Right renal cortex interstitium (tissue), 3 donors: Measurements from ENCODE around the gene NUDT1. TPM values are rescaled to one million over a fixed set of nuclear protein-coding genes. Genes with fewer than 3 reads are reported as not detected.

Experiments used
- DNase-seq, 3 donors: peaks; one replicate each; pipeline ENCODE4 v3.0.0-alpha.2; 2013; ENCODE audit warnings: low read depth in 3 of 3, low spot score in 2 of 3
- polyA plus RNA-seq, 3 donors: library from polyadenylated mRNA; unstranded; fragments of 120-200 nt; gene quantifications; one replicate each; pipeline ENCODE4 v1.2.1, GENCODE V29; 2013; ENCODE audit not compliant: insufficient read length in 3 of 3

The NUDT1 gene
- polyA plus RNA-seq, 3 donors: 18.9 to 19.8 (median 19.0) TPM

- no peak for DNase-seq
These were observed 37.6 kb upstream of the NUDT1 start for GRCh38 chr7:2204446-2204845.

DNA sequence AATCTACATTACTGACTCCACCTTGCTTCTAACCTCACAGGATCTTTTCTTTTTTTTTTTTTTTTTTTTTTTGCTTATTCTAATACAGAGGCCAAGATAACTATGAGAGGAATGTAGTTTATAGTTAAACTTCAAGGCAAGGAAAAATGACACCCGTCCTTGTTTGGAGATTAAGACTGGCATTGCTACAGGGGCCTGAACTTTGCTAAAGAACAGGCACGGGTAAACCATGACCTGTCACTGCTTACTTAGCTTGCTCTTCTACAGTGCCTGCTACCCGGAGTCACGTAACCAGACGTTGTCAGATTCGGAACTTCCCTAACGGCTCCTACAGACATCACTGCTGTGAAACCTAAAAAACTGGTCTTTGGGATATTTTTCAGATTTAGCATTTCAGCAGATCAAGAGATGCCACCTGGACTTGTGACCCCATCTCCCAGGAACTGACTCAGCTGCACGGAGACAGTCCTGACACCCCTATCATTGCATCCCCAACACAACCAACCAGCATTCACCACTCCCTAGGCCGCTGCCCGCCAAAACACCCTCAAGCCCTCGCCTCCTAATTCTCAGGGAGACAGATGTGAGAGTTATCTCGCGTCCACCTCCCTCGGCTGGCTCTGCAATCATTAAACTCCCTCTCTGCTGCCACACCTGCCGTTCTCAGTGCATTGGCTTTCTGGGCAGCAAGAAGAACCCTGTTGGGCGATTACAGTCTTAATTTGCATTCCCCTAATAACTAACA lies 36.8 kb upstream of the NUDT1 start:
- DNase-seq: no peak

- DNase-seq: no peak
These were observed 33.3 kb upstream of the NUDT1 start for GRCh38 chr7:2208712-2209111.

DNA sequence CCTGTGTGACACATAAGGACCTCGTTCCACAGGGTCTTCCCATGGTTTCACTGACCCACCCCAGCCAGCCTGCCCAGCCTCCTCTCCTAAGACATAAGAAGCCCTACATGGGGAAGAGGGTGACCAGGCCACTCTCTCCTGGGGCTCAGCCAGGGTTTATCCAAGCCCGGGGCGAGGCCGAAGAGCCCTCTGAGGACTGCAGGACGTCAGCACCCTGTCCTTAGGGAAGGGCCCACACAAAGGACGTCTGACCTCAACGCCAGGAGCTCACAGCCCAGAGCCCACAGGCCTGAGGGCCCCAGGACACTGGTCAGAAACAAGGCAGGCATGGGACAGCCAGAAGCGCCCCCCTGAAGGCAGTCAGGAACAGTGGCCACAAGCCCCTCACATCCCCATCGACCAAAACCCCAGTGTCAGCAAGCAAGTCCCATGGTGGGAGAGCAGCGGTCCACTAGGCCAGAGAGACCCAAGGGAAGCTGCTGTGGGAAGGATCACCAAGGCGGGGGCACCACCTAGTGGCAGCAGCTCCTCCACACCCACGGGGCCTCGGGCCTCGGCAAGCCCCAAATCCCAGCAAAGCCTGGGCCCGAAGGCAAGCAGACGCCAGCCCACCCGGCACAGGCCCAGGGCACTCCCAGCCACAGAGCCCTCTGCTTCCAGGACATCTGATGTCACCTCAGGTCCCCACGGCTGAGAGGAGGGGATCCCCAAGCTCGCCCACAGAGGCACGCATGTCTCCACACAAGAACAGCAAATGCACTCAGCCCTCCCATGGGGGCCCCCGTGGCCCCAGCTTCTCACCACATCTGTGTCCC lies 32.7 kb upstream of the NUDT1 start:
- DNase-seq: no peak

- DNase-seq: no peak
These were observed 32.1 kb upstream of the NUDT1 start for GRCh38 chr7:2209961-2210323.

GRCh38 chr7:2210551-2211258 lies 31.3 kb upstream of the NUDT1 start:
- DNase-seq: no peak

DNA sequence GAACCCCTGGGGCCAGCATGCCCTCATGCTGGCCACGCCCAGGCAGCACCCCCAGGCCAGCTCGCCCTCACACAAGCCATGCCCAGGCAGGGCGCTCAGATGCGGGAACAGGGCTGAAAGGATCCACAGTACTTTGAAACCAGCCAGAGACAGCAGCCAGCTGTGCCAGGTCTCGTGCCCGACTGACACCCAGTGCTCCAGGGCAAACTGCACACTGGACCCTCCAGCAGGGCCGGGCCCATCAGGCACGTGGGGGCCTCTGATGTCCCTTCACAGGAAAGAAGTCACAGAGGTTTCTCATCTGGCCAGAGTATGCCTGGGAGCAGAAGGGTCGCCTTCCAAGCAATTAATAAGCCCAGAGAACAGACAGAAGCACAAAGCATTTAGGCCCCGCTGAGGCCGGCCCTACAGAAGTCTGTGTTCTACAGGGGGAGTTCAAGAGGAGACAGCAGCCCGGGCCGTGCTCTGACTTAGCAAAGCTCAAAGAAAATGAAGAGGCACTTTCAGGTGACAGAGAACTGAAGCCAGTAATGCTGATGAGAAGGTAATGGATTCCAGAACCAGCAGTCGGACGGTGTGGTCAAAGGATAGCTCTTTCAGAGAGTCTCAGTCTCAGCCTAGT lies 30.7 kb upstream of the NUDT1 start:
- DNase-seq: no peak

GRCh38 chr7:2211926-2212325 lies 30.1 kb upstream of the NUDT1 start:
- no peak for DNase-seq

GRCh38 chr7:2212906-2213305 lies 29.1 kb upstream of the NUDT1 start:
- DNase-seq: no peak

DNA sequence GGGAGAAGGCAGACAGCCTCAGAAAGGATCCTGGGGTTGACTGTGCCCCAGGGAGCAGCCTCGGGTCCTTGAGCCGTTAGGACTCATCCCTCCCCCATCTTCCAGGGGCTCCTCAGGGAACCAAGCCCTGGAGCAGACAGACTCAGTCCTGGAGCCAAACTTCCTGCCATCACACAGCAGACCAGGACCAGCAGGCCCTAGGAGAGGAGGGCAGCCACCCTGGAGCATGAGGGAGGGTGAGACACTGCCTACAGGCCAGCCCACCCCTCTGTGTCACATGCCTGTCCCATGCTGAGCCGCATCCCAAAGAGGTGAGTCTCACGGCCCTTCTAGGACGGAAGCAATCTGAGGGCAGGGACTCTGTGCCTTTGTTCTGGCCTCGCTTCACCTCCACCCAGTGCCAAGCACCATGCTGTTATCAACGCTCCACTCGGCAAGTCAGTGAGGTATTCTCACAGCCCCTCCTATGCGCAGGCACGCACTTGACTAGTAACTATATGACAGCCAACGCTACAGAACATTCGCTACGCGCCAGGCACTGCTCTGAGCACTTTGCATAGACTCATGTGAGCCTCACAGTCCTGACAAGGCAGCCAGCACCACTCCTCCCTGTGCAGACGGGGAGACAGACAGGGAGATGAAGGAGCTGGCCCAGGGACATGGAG lies 28.3 kb upstream of the NUDT1 start:
- DNase-seq: no peak

- DNase-seq: no peak
These were observed 27.4 kb upstream of the NUDT1 start for GRCh38 chr7:2214636-2215035.

GRCh38 chr7:2215851-2216250 lies 26.2 kb upstream of the NUDT1 start:
- no peak for DNase-seq

DNA sequence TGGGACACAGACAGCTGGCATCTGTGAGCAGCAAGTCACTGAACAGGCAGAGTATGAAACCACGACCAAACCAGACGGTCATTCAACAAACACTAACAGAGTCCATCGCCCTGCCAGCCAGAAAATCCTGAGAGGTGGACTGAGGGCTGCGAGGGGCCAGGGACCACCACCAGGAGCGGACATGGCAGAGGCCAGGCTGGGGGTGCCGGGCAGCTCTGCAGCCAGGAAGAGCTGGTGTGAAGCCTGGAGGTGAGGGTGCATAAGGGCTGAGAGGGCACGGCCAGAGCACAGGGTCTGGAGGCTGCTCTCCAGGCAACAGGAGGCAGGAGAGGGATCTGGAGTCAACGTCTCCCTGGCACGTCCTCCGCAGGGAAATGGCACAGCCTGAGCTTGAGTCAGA lies 24.8 kb upstream of the NUDT1 start:
- DNase-seq: no peak

- DNase-seq: no peak
These were observed 24.1 kb upstream of the NUDT1 start for GRCh38 chr7:2217716-2218443.

GRCh38 chr7:2218444-2218785 lies 23.6 kb upstream of the NUDT1 start:
- no peak for DNase-seq

DNA sequence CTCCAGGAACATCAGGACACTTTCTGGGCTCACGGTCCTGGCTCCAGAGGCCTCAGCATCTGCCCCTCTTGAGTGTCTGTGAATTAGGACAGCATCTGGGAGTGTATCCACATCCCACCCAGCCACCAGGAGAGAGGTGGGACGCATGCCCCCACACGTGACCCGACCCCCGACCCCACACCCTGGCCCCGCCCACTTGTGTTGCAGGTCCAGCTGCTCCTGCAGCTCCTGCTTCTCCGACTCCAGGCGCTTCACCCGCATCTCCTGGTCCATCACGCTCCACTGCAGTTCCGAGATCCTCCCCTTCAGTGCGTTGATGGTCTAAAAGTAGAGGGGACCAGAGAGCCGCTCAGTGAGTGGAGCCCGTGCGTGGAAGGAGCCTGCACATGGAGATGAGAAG lies 22.9 kb upstream of the NUDT1 start:
- DNase-seq: no peak

- DNase-seq: no peak
These were observed 22.4 kb upstream of the NUDT1 start for GRCh38 chr7:2219606-2220005.

DNA sequence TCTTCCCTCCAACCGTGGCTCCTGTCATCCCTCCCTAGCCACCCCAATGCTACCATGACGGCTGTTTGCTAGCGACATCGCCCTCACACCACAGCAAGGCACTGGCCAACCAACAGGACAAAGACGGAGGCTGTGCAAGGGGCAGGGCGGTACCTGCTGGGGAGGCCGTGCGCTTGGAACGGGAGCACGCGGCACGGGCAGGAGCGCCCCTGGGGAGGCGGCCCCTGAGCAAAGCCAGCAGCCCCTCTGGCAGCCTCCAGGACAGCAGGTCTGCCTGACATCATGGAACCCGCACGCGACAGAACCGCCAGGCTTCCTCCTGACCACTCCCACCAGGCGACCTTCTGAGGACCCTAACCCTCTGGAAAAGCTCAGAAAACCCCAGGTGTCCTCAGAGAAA lies 22.0 kb upstream of the NUDT1 start:
- DNase-seq: no peak

- no peak for DNase-seq
These were observed 21.5 kb upstream of the NUDT1 start for GRCh38 chr7:2220506-2220905.

DNA sequence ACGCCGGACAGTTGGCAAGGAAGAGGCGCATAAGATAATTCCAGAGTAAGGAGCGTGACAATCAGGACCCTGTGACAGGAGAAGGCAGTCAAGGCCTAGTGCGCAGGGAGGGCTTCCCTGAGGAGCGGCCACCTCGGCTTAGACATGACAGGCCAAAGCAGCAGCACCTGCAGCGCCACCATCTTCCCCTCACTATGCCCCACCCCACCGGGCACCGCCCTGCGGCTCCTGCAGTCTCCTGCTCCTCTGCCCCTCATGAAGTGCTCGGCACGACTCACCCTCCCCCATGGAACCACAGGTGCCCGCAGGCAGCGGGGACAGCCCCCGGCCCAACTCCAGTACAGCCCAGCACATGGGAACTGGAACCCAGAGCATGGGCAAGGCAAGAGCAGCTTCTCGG lies 21.1 kb upstream of the NUDT1 start:
- DNase-seq: no peak
